ENCODE data around the gene CIAO3.

The CIAO3 gene

GRCh38 chr16:782258-782657 lies 41.5 kb upstream of the CIAO3 start (continued):
- TF ChIP-seq SETDB1 (IDR thresholded peaks at IDR 0.05; ENCODE audit: insufficient read length, low read length), result no peak
- no peak for TF ChIP-seq ZNF211 (tag by site-specific recombination; IDR thresholded peaks at IDR 0.05; ENCODE audit: low read depth)
- TF ChIP-seq YY1 (tag by site-specific recombination; IDR thresholded peaks at IDR 0.05), result no peak
- TF ChIP-seq PRDM1 (tag by site-specific recombination; IDR thresholded peaks at IDR 0.05), result no peak
- no peak for TF ChIP-seq ZNF843 (tag by site-specific recombination; IDR thresholded peaks at IDR 0.05)
- TF ChIP-seq ZNF202 (tag by site-specific recombination; IDR thresholded peaks at IDR 0.05; ENCODE audit: borderline replicate concordance), result no peak
- no peak for TF ChIP-seq ZFP41 (tag by site-specific recombination; IDR thresholded peaks at IDR 0.05; ENCODE audit: borderline replicate concordance)

GRCh38 chr16:781346-782010 lies 40.7 kb upstream of the CIAO3 start:
- H3K4me3 ChIP-seq (ENCODE audit: low read depth, low read length), result no peak overlapping the region
- H3K9me3 ChIP-seq (ENCODE audit: control insufficient read depth, insufficient read depth, low read depth, low read length), result no peaks in the 10 kb centered on the region
- H3K36me3 ChIP-seq (ENCODE audit: control insufficient read depth in 2 of 2, insufficient read depth in 1 of 2, low read length in 2 of 2), result peaks cover 0 to 18% of the 10 kb centered on the region in 2 experiments; a peak in 1 of 3 replicates
- ChIA-PET CTCF (interaction anchor here (0.6 to 9.5 kb wide), 4 partner anchors 12 to 69 kb away, joined by 3 to 119 read pairs (median 3); partner anchors contain the start of gene CIAO3), POLR2A (interaction anchor here (0.5 to 0.6 kb wide), 2 partner anchors 82 to 101 kb away, joined by 3 to 4 read pairs; partner anchors contain the start of gene STUB1)
- TF ChIP-seq ZNF670 (tag by site-specific recombination; IDR thresholded peaks at IDR 0.05; ENCODE audit: low read depth), result no peak
- no peak for TF ChIP-seq ZNF449 (tag by site-specific recombination; IDR thresholded peaks at IDR 0.05)
- no peak for TF ChIP-seq ZNF324 (tag by site-specific recombination; IDR thresholded peaks at IDR 0.05)
- TF ChIP-seq SP3 (tag by site-specific recombination; IDR thresholded peaks at IDR 0.05), result no peak
- no peak for TF ChIP-seq PRDM10 (tag by site-specific recombination; IDR thresholded peaks at IDR 0.05)
- no peak for TF ChIP-seq ZNF544 (tag by site-specific recombination; IDR thresholded peaks at IDR 0.05)
- TF ChIP-seq REST (tag by site-specific recombination; IDR thresholded peaks at IDR 0.05), result no peak
- TF ChIP-seq ZNF280D (tag by site-specific recombination; IDR thresholded peaks at IDR 0.05), result no peak
- no peak for TF ChIP-seq ZNF16 (tag by site-specific recombination; IDR thresholded peaks at IDR 0.05; ENCODE audit: low read depth)
- no peak for TF ChIP-seq ZNF792 (tag by site-specific recombination; IDR thresholded peaks at IDR 0.05)
- TF ChIP-seq BCL6B (tag by site-specific recombination; IDR thresholded peaks at IDR 0.05), result no peak
- no peak for TF ChIP-seq ZNF664 (tag by site-specific recombination; IDR thresholded peaks at IDR 0.05)
- no peak for TF ChIP-seq ZNF292 (tag by site-specific recombination; IDR thresholded peaks at IDR 0.05; ENCODE audit: borderline replicate concordance, low read depth)
- no peak for TF ChIP-seq ZBTB17 (tag by site-specific recombination; IDR thresholded peaks at IDR 0.05)
- H3K4me1 ChIP-seq (ENCODE audit: control insufficient read depth, insufficient read depth, low read length), result no peaks in the 10 kb centered on the region
- no peak overlapping the region for H3K27ac ChIP-seq (ENCODE audit: extremely low read depth, low read depth, low read length)
